Inferior parietal cortex (tissue), 1 donor: ENCODE data around the gene ACYP1.

Source experiments
- DNase-seq: peaks from one replicate; pipeline ENCODE4 v3.0.0-alpha.2; 2016; ENCODE audit errors: extremely low spot score

The ACYP1 gene

GRCh38 chr14:75063491-75064204, at the start of gene ACYP1:
ACYP1 (minus strand) TSS chr14:75064024; CDS start chr14:75063553, 471 bp downstream.
- DNase-seq = peak; percentile 91

GRCh38 chr14:75109877-75110276, 46.1 kb upstream of the ACYP1 start:
- DNase-seq = no peak

GRCh38 chr14:75107186-75107585, 43.4 kb upstream of the ACYP1 start:
- no peak for DNase-seq

- no peak for DNase-seq
Measured at GRCh38 chr14:75101491-75101890, 37.7 kb upstream of the ACYP1 start.

GRCh38 chr14:75098682-75099081, 34.9 kb upstream of the ACYP1 start:
- no peak for DNase-seq

- no peak for DNase-seq
Measured at GRCh38 chr14:75098212-75098611, 34.4 kb upstream of the ACYP1 start.

GRCh38 chr14:75096959-75097358, 33.1 kb upstream of the ACYP1 start:
- no peak for DNase-seq

- DNase-seq = no peak
Measured at GRCh38 chr14:75095690-75096089, 31.9 kb upstream of the ACYP1 start.

- no peak for DNase-seq
Measured at GRCh38 chr14:75094896-75095295, 31.1 kb upstream of the ACYP1 start.

- no peak for DNase-seq
Measured at GRCh38 chr14:75092698-75093097, 28.9 kb upstream of the ACYP1 start.

GRCh38 chr14:75091251-75091650, 27.4 kb upstream of the ACYP1 start:
- DNase-seq = no peak

- no peak for DNase-seq
Measured at GRCh38 chr14:75090353-75090752, 26.5 kb upstream of the ACYP1 start.

GRCh38 chr14:75088566-75089373, 24.9 kb upstream of the ACYP1 start:
- DNase-seq = peak; percentile 81

- DNase-seq = no peak
Measured at GRCh38 chr14:75088153-75088552, 24.3 kb upstream of the ACYP1 start.

- no peak for DNase-seq
Measured at GRCh38 chr14:75084513-75084912, 20.7 kb upstream of the ACYP1 start.

GRCh38 chr14:75083271-75083670, 19.4 kb upstream of the ACYP1 start:
- DNase-seq = no peak

- DNase-seq = no peak
Measured at GRCh38 chr14:75081660-75082229, 17.9 kb upstream of the ACYP1 start.

- no peak for DNase-seq
Measured at GRCh38 chr14:75079521-75079920, 15.7 kb upstream of the ACYP1 start.

- no peak for DNase-seq
Measured at GRCh38 chr14:75077794-75078193, 14.0 kb upstream of the ACYP1 start.

GRCh38 chr14:75070383-75070782, 6.6 kb upstream of the ACYP1 start:
- no peak for DNase-seq

GRCh38 chr14:75069811-75070145, 6.0 kb upstream of the ACYP1 start:
- DNase-seq = no peak

GRCh38 chr14:75069121-75069810, 5.4 kb upstream of the ACYP1 start, which contains the start of gene ZC2HC1C:
ZC2HC1C (plus strand) TSS chr14:75069641; CDS start chr14:75070574, 933 bp downstream.
- DNase-seq = peak; percentile 91
